ENCODE measurements around the gene XCR1.

The XCR1 gene

GRCh38 chr3:45980229-45980813, 47.0 kb downstream of the XCR1 start:
- DNase-seq, result no peak

- DNase-seq, result no peak
These were observed 47.9 kb downstream of the XCR1 start for GRCh38 chr3:45979378-45979777.

DNA sequence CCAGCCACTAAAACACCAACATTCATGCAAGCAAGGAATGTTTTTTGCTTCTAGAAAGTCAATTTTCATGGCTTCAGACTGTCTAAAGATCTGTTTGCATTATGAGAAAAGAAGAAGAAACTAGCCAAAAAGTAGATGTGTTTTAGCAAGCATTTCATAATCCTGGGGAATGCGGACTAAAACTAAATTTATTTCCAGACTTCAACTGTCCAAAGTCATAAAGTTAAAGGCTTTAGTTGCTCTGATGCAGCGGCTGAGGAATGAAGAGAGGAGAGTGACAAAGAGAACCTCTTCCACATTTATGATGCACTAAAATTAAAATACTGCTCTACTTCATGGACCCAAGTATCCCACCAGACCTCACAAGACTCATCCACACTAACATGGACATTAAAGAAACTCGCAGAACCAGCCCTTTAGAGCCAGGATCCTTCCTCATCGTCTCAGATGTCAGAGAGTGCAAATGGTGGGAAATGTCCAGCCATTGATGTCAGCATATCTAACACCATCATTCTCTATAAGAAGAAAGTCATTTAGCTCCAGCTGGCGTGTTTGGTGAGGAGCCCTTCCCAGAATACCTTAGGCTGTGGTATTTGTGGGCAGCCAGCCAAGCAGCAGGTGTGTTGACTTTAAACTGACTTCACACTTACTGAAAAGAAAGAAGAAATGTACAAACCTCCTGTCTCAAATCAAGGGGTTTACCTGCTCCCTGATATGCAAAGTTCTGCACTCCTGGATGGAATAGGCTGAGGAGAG, 49.1 kb downstream of the XCR1 start:
- no peak for DNase-seq

DNA sequence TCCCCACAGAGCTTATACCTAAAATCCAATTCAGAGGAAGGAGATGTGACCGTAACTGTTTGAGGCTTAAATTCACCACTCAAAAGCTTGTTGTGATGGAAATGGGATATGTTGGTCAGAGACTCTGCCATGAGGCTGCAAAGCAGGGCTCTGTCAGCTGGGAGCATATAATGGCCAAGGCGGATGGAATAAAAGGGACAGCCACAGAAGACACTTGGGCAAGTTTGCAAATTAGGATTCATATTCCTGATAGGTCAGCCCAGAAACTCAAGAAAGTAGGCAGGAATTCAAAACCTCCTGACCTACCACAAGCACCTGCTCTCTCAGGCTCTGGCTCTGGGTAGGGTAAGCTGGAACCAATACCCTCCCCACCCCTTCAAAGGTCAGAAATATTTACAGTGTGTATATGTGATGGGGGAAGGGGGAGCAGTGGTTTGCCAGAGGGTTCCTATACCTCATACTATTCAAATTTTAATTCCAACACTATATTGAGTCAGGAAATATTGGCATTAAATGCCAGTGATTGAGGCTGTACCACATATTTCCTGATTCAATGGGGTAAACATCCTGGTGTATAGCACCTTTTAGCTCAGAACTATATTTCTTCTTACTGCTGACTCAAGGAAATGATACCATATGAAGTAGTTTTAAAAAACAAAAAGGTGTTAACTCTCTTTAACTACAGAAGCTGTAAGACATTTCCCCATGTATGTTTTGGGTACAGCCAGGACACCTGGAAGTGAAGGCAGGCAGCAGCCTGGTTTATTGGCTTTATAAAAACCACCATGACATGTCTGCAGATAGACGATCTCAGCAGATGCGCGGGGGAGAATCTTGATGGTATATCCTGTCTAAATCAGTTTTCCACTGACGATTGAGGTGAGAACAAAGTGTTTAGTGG, 50.8 kb downstream of the XCR1 start:
- no peak for DNase-seq

DNA sequence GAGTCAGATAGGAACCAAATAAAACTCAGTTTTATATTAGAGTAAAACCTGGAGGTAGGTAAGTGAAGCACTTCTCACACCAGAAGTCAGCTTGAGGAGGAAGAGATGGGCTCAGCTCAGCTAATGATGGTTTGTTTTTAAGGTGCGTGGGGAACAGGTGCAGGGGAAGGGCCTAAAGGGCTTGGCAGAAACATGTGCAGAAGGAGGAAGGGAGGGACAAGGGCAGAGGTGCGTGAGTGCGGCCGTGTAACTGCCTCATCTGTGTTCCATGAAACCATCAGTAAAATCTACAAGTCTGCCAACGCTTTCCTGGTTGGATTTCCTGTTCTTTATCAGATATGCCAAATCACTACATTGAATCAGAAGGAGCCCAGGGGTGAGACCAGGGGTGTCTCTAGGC, 51.6 kb downstream of the XCR1 start:
- no peak for DNase-seq

- DNase-seq, result no peak
These were observed 52.6 kb downstream of the XCR1 start for GRCh38 chr3:45974686-45975085.

DNA sequence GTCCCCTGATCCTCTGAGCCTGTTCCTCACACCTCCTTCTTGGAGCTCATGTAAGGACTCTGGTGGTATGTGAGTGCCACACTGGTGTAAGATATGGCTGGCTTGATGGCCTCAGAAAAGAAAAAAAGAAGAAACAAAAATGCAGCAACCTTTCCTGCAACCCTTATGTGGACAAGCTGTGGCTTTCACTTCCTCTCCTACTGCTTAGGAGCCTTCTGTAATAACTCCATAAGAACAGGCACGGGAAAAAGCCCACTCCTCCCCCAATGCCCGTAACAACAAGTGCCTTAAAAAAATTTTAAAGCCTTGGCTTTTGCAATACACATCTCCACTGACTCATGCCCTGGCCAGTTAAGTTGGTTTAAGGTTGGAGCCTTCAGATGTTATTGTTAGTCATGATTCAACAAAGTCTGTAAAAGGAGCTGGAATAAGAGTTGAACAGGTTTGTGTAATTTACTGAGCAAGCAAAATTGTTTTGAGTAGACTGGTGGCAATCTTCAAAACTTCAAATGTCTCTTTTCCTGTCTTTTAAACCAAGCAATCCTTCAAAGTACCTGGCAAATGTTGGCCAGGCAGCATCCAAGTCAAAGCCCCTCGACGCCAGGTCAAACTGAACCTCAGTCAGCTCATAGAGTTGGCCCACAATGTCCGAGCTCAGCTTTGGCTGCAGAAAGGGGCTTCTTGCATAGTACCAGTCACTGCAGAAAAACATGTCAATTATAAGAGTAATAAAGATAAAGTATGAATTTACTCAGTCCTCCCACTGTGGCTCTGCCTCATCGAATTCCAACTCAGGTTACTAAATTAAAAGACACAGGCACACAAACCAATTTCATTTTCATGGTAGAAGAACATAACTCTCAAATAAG, 54.5 kb downstream of the XCR1 start:
- DNase-seq, result peak; percentile 85

GRCh38 chr3:45969953-45970352, 57.3 kb downstream of the XCR1 start:
- no peak for DNase-seq

DNA sequence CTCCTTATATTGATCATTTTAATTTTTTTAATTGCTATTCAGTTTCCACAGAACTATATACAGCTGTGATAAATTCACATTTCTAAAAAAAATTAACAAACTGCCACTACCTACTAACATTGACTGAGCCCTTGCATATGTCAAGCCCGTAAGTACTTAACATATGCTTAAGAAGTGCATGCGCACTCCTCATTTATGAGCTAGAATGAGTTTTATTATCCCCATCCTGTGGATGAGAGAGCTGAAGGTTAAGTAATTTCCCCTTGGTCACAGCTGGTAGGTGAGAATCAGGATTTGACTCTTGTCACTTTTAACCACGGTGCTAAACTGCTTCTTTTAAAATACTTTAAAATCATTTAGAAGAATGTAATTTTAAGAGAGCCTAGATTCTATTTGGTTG, 58.2 kb downstream of the XCR1 start:
- DNase-seq, result no peak

DNA sequence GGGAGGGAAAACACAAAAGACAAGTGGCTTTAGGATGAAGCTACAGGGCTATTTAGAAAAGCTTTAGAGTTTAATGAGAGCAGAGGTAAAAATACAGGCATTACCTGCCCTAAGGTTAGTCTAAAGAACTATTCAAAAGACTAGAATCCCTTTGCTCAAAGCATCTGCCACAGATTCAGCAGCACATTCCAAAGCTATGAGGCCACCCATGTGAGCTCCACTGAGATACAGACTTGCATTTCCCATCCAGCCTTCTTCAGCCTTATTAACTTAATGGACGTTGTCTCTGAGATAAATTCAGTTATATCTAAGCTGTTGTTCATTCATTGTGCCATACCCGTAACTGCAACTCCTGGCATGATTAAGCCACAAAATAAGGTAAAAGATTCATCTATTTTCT, 58.6 kb downstream of the XCR1 start:
- DNase-seq, result peak; percentile 55

GRCh38 chr3:45968149-45968548, 59.1 kb downstream of the XCR1 start:
- DNase-seq, result no peak

DNA sequence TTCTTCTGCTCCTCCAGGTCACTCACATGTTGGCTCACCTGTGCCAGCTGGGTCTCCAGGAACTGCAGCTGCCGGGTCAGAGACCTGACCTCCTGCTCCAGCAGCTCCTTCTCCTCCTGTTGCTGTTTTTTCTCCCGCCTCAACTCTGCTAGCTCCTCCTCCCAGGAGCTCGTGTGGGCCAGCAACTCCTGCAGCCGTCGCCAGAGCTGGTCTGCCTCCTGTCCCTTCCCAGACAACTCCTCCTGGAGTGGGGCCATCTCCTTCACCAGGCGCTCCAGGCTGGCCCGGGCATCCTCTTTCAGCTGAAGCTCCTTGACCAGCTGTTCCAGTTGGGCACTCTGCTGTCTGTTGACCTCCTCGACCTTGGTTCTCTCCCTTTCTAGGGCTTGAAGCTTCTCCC, 59.6 kb downstream of the XCR1 start:
- DNase-seq, result no peak

All from fibroblast of skin of right quadriceps (primary cell).